Loucy (cell line): ENCODE measurements around the gene CYP1B1.

Experiments
- CTCF ChIP-seq: fragments of 200-600 bp; sonication (generic); conservative IDR thresholded peaks from 2 replicates; pipeline ENCODE4 v1.5.1; 2014; ENCODE audit warnings: mild to moderate bottlenecking, antibody characterized with exemption, low read length
- EZH2phosphoT487 ChIP-seq: fragments of 200-600 bp; IDR thresholded peaks from 2 replicates; pipeline ENCODE4 v1.6.1; 2018; ENCODE audit warnings: antibody characterized with exemption, mild to moderate bottlenecking, moderate library complexity, borderline replicate concordance

- TF ChIP-seq CTCF (no peak), EZH2phosphoT487 (no peak)
Measured at GRCh38 chr2:38095996-38096861, 20.3 kb upstream of the CYP1B1 start.
